ENCODE results near the gene ADCY6.

Gene ADCY6

DNA sequence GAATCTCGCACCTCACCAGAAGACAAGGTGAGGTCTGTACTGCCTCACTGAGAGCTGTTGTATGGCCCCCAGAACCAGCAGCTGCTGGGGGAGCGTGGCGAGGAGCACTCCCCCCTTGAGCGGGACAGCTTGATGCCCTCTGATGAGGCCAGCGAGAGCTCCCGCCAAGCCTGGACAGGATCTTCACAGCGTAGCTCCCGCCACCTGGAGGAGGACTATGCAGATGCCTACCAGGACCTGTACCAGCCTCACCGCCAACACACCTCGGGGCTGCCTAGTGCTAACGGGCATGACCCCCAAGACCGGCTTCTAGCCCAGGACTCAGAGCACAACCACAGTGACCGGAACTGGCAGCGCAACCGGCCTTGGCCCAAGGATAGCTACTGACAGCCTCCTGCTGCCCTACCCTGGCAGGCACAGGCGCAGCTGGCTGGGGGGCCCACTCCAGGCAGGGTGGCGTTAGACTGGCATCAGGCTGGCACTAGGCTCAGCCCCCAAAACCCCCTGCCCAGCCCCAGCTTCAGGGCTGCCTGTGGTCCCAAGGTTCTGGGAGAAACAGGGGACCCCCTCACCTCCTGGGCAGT is 38.7 kb upstream of the ADCY6 start:
- TF ChIP-seq, protein P1, sequence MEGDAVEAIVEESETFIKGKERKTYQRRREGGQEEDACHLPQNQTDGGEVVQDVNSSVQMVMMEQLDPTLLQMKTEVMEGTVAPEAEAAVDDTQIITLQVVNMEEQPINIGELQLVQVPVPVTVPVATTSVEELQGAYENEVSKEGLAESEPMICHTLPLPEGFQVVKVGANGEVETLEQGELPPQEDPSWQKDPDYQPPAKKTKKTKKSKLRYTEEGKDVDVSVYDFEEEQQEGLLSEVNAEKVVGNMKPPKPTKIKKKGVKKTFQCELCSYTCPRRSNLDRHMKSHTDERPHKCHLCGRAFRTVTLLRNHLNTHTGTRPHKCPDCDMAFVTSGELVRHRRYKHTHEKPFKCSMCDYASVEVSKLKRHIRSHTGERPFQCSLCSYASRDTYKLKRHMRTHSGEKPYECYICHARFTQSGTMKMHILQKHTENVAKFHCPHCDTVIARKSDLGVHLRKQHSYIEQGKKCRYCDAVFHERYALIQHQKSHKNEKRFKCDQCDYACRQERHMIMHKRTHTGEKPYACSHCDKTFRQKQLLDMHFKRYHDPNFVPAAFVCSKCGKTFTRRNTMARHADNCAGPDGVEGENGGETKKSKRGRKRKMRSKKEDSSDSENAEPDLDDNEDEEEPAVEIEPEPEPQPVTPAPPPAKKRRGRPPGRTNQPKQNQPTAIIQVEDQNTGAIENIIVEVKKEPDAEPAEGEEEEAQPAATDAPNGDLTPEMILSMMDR (conservative IDR thresholded peaks at IDR 0.05; ENCODE audit: low read depth, low read length): no peak
- H3K4me3 ChIP-seq (ENCODE audit: low read depth, low read length): no peak overlapping the region
- DNase-seq (ENCODE audit: low read depth): no peak

DNA sequence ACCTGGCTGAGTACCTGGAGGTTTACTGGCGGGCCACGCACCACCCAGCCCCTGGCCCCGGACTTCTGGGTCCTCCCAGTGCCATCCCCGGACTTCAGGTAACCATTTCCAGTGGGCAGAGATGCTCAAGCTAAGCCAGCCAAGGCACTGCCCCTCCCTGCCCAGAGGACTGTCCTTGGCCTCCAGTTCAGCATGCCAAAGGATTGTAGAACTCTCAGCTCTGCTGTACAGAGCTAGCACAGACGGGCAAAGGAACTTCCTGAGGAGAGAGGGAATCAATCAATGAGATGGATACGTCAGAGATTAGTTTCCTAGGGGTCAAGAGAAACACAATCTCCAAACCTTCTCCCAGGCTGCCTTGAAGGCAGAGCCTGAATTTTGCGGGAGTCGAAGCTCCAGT is 38.1 kb upstream of the ADCY6 start:
- TF ChIP-seq, protein P1 (conservative IDR thresholded peaks at IDR 0.05; ENCODE audit: low read depth, low read length): no peak
- no peak for DNase-seq (ENCODE audit: low read depth)
- H3K4me3 ChIP-seq (ENCODE audit: low read depth, low read length): no peak overlapping the region

DNA sequence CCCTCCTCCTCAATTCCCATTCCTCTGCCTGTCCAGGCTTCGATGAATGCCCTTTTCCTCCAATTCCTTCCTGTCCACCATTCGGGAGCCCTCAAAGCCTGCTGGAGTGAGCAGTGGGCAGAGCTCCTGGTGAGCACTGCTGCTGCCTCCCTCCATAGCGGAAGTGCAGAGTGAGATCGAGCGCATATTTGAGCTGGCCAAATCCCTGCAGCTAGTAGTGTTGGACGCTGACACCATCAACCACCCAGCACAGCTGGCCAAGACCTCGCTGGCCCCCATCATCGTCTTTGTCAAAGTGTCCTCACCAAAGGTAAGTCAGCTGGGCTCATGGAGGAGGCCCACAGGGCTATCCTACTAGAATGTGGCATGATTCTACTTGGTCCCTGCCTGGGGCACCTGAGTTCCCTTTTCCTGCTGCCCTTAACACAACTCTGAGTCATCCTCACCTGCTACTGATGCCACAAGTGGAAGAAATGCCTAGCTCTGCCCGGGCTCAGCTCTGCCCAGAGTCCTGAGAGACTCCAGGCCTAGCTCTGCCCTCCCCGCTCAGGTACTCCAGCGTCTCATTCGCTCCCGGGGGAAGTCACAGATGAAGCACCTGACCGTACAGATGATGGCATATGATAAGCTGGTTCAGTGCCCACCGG is 37.4 kb upstream of the ADCY6 start:
- H3K4me3 ChIP-seq (ENCODE audit: low read depth, low read length): no peak overlapping the region
- no peak for DNase-seq (ENCODE audit: low read depth)
- TF ChIP-seq, protein P1 (conservative IDR thresholded peaks at IDR 0.05; ENCODE audit: low read depth, low read length): no peak

DNA sequence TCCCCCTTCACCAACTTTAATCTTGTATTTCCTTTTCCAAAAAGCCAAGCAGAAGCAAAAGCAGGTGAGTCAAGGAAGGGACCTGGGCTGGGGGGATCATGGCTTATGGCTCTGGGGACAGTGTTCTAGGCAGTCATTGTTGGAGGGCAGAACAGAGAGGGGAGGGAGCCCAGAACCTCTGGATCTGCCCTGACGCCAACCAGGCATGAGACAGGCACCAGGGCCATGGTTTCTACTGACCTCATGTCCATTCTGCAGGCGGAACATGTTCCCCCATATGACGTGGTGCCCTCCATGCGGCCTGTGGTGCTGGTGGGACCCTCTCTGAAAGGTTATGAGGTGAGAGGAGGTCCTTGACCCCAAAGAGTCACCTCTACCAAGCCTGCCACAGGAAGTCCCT is 36.0 kb upstream of the ADCY6 start:
- no peak overlapping the region for H3K4me3 ChIP-seq (ENCODE audit: low read depth, low read length)
- TF ChIP-seq, protein P1 (conservative IDR thresholded peaks at IDR 0.05; ENCODE audit: low read depth, low read length): no peak
- DNase-seq (ENCODE audit: low read depth): no peak

DNA sequence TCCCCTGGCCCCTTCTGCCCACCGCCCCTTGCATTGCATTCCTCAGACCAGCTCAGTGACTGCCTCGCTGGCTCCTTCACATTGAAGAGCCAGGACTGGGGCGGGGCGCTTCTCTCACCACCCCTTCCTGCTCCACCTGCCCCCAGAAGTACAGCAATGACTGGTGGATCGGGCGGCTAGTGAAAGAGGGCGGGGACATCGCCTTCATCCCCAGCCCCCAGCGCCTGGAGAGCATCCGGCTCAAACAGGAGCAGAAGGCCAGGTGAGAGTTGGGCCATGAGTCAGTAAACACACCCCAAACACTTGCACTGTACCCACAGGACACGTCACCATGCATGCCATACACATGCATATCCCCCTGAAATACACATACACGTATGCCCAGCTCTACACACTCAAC is 35.2 kb upstream of the ADCY6 start:
- DNase-seq (ENCODE audit: low read depth): no peak
- TF ChIP-seq, protein P1 (conservative IDR thresholded peaks at IDR 0.05; ENCODE audit: low read depth, low read length): no peak
- H3K4me3 ChIP-seq (ENCODE audit: low read depth, low read length): no peak overlapping the region

DNA sequence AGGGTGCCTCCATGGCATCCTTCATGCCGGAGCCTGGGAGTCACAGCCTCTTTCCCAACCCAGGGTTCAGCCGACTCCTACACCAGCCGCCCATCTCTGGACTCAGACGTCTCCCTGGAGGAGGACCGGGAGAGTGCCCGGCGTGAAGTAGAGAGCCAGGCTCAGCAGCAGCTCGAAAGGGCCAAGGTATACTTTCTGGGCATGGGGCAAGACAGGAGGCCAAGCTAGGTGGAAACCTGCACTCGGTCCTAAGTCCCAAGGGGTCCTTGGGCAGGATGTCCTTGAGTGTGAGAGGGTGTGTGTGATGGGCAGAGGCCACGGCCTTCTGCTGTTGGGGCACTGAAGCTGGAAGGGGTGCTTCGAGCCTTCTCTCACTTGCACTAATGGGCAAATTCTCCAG is 34.4 kb upstream of the ADCY6 start:
- TF ChIP-seq, protein P1 (conservative IDR thresholded peaks at IDR 0.05; ENCODE audit: low read depth, low read length): no peak
- DNase-seq (ENCODE audit: low read depth): no peak

DNA sequence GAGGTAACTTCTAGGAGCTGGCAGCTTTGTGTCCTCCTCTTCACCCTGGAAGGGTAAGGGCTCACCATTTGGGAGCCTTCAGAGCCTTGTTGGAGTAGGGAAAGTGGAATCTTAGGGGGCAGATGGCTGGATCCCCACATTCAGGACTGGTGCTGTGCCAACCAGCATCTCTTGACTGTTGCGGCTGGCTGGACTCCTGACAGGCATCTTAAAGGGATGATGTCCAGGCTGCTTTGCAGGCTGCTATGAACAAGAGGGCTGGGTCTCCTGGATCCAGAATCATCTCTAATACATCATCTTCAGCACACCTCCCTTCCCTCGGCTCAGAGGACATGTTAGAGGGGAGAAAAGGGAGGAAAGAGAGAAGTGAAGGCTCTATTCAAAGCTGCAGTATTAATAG is 33.8 kb upstream of the ADCY6 start:
- no peak for DNase-seq (ENCODE audit: low read depth)
- TF ChIP-seq, protein P1 (conservative IDR thresholded peaks at IDR 0.05; ENCODE audit: low read depth, low read length): no peak

More for the DNA sequence above, 34.4 kb upstream of the ADCY6 start:
- H3K4me3 ChIP-seq (ENCODE audit: low read depth, low read length): no peak overlapping the region

More for the DNA sequence above, 33.8 kb upstream of the ADCY6 start:
- no peak overlapping the region for H3K4me3 ChIP-seq (ENCODE audit: low read depth, low read length)
